HG02623 (cell line): ENCODE results near the gene ADD3.

Experiments used
- ATAC-seq: cut with Tn5 transposase; IDR thresholded peaks from one replicate; pipeline ENCODE4 v1.9.1; 2021; ENCODE audit warnings: moderate library complexity; ENCODE audit not compliant: unreplicated experiment

Gene ADD3

DNA sequence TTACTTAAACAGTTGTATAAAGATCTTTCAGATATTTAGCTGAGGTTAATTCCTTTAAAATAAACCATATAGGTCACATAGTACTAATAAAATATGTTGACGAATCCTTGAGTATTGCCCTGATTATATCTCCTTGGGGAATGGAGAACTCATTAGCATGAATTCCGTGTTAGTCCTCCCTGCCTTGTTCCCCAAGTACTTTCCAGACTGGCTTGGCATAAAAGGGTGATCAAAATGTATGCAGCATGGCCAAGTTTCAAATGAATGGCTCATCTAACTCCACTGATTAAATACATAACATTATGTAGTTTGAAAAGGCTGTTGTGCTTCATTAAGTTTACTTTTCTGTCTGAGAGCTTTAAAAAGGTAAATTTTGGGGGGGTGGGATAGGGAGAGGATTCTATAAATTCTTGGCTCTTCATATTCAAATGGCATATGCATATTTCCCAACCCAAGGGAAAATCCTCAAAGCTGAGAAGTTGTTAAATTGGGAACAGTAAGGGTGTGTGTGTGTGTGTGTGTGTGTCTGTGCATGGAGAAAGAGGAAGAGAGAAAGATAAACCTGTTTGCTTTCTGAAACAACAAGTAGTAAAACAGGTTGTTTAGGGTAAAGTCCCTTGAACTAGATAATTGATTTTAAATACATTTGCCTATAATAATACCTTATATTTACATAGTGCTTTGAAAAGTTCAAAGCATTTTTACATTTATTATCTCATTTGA is 4.8 kb upstream of the ADD3 start:
- ATAC-seq: no peak

DNA sequence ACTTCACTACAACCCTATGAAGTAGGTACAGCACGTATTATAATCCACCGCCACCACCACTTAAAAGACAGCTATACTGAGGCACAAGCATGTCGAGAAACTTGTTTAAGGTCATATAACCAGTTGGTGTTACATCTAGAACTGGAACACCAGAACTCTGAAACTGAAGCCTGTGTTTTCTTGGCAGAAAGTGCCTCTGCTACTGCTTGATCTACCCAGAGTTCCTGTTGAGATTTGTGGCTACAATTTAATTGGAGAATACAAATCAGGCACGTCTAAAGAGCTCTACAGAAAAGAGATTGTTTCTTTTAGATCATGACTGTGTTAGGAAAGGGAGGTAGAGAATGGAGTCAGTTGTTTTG is 4.3 kb upstream of the ADD3 start:
- ATAC-seq: no peak

GRCh38 chr10:110005719-110006118 is 2.1 kb upstream of the ADD3 start:
- ATAC-seq: no peak

GRCh38 chr10:110006358-110007160 is 1.2 kb upstream of the ADD3 start:
- no peak for ATAC-seq

- peak; percentile 24 for ATAC-seq
Measured at GRCh38 chr10:110007161-110007700, 553 bp upstream of the ADD3 start.

DNA sequence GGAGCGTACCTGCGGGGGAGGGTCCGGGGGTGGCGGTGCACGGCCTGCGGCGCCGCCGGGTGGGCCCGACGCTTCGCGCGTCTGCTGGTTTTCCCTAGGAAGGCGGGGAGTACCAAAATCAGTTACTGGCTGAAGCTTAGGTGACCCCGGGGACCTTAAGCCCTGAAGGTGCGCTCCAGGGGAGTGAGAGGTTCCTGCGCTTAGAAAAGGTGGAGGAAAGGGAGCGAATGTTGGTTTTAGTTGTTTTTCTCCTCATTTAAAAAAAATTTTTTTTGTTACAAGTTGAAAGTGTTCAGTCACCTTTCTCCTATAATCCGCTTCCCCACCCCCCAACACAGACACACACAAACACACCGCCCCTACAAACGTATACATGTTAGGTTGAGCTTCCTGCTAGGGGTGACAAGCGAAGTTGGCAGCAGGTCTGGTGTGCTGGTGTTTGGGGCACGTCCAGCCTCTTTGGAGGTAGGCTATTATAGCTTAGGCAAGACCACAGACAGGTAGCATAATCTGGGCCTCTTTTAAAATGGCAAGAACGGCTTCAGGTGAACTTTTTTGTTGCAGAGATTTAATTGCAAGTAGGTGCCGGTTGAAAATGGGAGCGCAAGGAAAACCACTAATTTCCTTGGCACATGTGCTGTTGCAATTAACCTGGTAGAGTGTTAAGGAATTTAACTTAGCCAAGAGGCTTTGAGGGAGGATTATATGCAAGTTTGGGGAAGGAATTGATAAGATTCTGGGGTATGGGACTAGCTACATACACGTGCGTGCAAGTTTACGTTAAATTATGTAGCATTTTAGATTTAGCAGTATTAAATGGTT is 945 bp downstream of the ADD3 start:
- ATAC-seq: no peak

GRCh38 chr10:110009736-110010475 is 2.1 kb downstream of the ADD3 start:
- ATAC-seq: peak; percentile 23

DNA sequence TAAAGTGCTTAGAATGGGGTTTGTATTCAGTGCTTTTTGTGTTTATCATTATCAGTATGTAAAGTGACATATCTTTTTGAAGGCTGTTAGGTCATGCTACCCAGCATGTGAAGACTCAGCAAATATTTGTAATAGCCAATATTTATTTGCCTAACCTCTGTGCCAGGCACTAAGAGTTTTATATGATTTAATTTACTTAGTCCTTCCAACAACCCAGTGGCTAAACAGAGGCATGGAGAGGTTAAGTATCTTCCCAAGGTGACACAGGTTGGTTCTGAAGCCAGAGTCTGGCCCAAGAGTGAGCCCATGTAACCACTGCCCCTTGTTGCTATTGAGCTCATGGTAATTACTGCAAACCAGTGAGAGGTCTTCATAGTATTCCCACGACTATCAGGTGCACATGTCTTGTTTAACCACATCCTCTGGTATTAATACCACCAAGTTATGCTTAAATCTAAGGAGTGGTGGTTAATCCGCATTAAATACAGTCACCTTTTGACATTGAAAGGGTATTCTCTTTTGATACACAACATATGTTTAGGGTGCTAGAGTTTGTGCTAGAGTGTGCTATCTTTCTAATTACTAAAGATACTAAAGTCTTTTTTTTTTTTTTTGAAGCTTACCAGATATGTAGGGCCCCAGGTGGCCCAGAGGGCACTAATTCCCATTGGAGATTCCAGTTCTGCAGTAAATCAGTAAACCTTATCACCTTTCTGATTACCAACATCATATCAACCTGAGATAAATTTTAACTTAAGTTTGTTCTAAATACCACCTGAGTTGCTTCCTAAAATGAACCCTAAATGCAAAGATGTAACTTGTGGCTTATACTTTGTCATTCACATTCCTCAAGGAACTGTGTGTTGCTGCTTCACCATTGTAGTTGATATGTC is 2.9 kb downstream of the ADD3 start:
- ATAC-seq: no peak

DNA sequence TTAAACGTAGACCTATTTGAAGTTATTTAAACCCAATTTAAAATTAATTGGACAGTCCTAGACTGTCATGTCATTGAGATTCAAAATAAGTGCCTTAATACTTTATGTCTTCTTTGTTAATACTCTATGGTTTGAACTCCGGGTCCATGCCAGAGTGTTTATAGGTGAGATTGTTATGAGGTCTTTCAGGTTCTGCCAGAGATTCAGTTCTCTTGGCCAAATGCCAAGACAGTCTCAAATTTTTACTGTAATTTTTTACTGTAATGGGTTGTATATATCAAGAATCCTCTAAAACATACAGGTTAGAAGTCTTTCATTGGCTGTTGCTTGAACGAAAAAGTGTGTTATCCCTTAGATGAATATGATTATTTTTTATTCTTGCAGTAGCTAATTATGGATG is 3.9 kb downstream of the ADD3 start:
- ATAC-seq: no peak

DNA sequence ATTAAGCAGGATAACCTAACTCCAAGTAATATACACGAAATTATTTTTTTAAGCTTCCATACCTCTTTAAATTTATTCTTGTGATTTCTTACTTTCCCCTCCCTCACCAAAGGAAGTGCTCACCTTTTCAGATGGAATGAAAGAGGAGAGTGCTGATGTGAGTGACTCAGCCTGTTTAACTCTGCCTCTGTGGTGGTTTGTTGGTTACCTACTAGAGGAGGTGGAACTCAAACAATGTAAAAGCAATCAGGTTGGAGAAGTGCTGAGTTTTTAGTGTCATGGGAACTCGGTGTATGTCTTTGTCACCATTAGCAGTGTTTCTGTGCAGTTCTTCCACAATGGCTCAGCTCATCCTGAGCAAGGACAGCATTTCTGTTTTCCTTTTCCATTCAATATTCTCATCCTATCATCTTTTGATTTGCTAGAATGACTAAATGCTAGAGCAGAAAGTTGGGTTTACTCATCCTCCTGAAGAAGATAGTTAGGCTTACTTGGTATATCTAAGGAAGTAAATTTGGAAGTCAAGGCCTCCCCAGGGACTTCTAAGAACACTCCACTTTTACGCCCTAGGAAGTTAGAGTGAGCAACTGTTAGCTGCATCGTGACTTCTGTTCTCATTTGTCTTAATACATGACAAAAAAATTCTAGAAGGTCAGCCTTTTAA is 6.0 kb downstream of the ADD3 start:
- no peak for ATAC-seq

DNA sequence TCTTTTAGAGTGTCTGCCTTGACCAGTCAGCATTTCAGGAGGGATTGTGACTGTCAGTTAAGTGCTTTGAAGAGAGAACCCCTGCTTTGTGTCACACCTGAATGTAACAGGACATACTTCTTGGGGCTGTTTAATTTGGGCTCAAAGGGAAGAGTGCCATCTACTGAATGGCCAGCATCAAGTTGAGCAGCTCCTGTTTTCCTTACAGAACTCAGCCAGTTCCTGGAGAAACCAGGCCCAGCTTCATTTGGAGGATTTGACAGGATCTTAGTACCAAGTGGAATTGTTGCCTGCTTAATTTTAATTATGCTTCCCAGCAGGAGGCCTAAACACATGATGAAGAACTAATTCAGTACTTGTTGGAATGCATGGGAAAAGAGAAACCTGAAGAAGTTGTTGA is 8.3 kb downstream of the ADD3 start:
- no peak for ATAC-seq

DNA sequence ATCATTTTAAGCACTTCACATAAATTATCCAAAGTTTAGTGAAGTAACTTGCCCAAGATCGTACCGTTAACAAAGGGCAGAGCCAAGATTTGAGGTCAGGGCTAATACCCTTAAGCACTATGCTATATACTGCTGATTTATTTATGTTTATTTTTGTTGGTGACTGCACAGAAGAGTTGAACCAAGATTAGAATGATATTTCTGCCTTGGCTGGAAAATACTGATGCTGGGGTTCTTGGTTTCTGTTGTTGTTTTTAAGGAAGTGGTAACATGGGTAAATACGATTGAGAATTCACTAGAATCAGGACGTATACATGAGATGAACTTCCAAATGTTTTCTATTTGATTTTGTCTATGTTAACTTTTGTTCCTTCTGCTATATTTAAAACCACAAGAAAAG is 9.3 kb downstream of the ADD3 start:
- no peak for ATAC-seq

GRCh38 chr10:110017907-110018306 is 10.1 kb downstream of the ADD3 start:
- no peak for ATAC-seq

- ATAC-seq: no peak
Measured at GRCh38 chr10:110020265-110020664, 12.5 kb downstream of the ADD3 start.

- no peak for ATAC-seq
Measured at GRCh38 chr10:110022716-110023504, 15.1 kb downstream of the ADD3 start.

GRCh38 chr10:110023785-110024465 is 16.1 kb downstream of the ADD3 start:
- no peak for ATAC-seq

DNA sequence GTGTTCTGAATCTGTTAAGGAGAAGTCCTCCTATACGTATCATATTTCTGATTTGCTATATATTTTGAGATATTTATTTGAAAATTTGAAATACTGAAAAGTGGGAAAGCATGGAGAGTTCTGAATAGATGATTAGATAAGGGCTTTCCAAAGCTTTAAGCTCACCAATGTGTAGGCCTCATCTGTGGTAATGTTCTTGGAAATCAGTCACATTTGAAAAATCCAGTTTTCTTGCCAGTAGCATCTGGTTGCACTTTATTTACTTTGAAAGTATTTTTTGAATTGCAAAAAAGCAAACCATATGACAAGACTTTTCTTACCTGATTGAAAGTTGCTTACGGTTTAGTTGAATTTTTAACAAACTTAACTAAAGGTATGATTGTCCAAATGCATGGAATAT is 21.7 kb downstream of the ADD3 start:
- no peak for ATAC-seq
